Measurements from ENCODE around the gene PALLD. TPM values are rescaled to one million over a fixed set of nuclear protein-coding genes. Genes with fewer than 3 reads are reported as not detected.

The PALLD gene
- total RNA-seq, 4 donors from 2014 or later, result 71.8 to 106 (median 83.3) TPM

DNA sequence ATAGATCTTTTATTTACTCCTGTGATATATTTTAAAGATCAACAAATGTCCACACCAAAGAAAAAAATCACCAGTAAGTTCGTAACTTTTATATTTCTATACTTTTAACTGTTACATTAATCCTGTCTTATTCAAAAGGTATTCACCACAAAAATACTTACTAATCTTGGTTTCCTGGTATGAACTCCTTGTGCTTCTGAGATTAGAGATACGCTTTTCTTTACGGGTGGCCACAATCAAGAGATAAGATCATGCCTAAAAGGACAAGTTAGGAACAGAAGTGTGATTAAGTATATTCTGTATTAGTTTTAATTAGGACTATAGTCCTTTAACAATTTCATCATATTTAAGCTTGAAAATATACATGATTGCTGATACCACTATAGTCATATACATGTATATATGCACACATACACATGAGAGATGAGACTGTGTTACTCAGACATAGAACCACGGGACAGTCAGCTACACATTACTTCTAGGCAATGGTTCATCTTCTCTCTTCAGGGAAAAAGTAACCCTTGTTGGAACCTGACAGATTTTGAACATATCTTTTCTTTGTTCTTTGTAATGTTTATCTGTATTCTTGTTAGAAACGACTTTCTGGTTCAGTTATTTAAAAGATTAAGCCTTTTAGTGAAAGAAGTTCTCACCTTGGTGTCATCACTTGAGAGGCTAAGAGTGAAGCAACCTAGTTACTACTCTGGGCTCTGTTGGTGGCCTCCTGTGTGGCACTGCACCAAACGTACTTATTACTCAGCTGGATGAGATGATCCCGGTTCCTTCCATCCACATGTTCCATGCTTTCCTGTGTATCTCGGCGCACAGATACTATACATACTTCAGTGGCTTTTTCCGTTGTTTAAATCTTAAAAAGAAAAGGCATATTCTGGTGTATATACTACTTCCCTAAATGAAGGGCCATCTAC is 367.1 kb downstream of the PALLD start:
- Histone ChIP-seq H3K27me3 (no peaks in the 10 kb centered on the region), H3K9me3 (no peaks in the 10 kb centered on the region), H3K36me3 (peaks cover 3% of the 10 kb centered on the region), H3K4me3 (no peak overlapping the region), H3K4me1 (peaks cover 18% of the 10 kb centered on the region), H3K27ac (no peak overlapping the region)
- TF ChIP-seq POLR2A (IDR thresholded peaks at IDR 0.05) (no peak), EP300 (IDR thresholded peaks at IDR 0.05) (no peak), POLR2AphosphoS5 (IDR thresholded peaks at IDR 0.05) (no peak)
- TF ChIP-seq, protein P1, sequence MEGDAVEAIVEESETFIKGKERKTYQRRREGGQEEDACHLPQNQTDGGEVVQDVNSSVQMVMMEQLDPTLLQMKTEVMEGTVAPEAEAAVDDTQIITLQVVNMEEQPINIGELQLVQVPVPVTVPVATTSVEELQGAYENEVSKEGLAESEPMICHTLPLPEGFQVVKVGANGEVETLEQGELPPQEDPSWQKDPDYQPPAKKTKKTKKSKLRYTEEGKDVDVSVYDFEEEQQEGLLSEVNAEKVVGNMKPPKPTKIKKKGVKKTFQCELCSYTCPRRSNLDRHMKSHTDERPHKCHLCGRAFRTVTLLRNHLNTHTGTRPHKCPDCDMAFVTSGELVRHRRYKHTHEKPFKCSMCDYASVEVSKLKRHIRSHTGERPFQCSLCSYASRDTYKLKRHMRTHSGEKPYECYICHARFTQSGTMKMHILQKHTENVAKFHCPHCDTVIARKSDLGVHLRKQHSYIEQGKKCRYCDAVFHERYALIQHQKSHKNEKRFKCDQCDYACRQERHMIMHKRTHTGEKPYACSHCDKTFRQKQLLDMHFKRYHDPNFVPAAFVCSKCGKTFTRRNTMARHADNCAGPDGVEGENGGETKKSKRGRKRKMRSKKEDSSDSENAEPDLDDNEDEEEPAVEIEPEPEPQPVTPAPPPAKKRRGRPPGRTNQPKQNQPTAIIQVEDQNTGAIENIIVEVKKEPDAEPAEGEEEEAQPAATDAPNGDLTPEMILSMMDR (IDR thresholded peaks at IDR 0.05), result no peak
- WGBS, result 68% methylated on average over 10 of the region's 10 CpGs
- no peak for DNase-seq (ENCODE audit: low spot score in 2 of 2)

DNA sequence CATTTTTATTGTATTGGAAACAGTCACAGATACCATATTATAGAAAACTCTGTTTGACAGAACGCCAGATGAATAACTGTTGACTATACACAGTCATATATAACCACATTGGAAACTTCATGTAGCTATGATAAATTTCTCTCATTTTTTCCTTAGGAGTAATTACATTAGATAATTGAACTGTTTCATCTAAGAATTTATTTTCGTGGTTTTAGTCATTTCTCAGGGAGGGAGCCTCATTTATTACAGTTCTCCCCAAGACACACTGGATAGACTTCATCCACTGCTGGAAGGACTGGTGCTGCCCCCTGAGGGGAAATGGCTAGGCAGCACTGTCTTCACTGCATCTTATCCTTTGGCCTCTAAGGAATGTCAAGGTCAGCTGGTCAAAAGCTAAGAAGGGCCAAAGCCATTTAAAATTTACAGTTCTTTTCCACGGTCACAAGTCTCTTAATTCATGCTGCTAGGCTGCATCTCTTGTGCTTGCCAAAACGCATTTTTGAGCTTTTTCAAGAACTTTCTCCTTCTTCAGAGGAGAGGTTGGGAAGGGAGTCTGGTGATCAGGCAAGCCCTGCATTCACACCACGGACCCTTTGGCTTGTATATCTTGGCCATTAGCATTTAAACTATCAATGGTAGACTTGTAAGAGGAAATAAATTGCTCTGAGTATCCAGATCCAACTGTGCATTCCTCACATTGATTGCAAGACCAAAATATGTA is 368.1 kb downstream of the PALLD start:
- Histone ChIP-seq H3K36me3 (peaks cover 3% of the 10 kb centered on the region), H3K9me3 (no peaks in the 10 kb centered on the region)
- WGBS, result 69% methylated on average over 5 of the region's 5 CpGs

DNA sequence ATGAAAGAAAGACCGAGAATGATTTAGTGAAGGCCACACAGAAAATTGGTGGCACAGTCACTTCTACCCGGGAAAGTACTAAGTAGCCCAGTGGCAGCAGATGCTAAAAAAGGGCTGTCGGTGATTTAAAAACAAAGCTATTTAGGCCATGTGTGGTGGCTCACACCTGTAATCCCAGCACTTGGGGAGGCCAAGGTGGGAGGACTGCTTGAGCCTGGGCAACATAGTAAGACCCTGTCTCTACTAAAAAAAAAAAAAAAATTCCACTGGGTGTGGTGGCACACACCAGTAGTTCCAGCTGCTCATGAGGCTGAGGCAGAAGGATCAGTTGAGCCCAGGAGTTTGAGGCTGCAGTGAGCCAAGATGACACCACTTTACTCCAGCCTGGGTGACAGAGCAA is 369.0 kb downstream of the PALLD start:
- 79% methylated on average over 3 of the region's 3 CpGs for WGBS
- Histone ChIP-seq H3K27me3 (no peaks in the 10 kb centered on the region), H3K36me3 (peaks cover 3% of the 10 kb centered on the region), H3K9me3 (no peaks in the 10 kb centered on the region), H3K4me3 (no peak overlapping the region), H3K27ac (peak overlapping the region; percentile 4), H3K4me1 (peaks cover 16% of the 10 kb centered on the region)
- DNase-seq (ENCODE audit: low spot score in 2 of 2), result no peak
- no peak for TF ChIP-seq EP300 (IDR thresholded peaks at IDR 0.05)
- TF ChIP-seq POLR2A (IDR thresholded peaks at IDR 0.05), result no peak
- TF ChIP-seq POLR2AphosphoS5 (IDR thresholded peaks at IDR 0.05), result no peak
- TF ChIP-seq, protein P1 (IDR thresholded peaks at IDR 0.05), result no peak

More for the DNA sequence above, 368.1 kb downstream of the PALLD start:
- no peak for DNase-seq (ENCODE audit: low spot score in 2 of 2)
- Histone ChIP-seq H3K27me3 (no peaks in the 10 kb centered on the region), H3K27ac (peak overlapping the region; percentile 8), H3K4me3 (no peak overlapping the region), H3K4me1 (peaks cover 22% of the 10 kb centered on the region)
- TF ChIP-seq POLR2AphosphoS5 (IDR thresholded peaks at IDR 0.05), result no peak
- TF ChIP-seq, protein P1 (IDR thresholded peaks at IDR 0.05), result no peak

DNA sequence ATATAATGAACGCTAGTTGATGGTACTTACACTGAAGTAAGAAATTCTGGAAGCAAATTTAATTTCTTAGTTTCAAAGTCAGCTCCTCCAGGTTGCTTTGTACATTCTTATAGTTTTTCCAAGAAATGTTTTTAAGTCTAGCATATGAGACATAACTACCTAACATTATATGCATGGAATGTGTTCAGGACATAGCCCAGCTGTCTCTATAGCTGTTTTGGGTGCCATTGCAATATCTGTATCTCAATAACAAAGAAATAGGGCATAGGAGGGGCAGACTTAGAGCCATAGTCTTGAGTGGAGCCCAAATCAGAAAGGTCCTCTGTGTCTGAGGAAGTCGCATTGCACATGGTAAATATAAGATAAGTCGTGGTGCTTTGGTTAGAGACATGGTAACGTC is 369.8 kb downstream of the PALLD start:
- Histone ChIP-seq H3K4me3 (no peak overlapping the region), H3K4me1 (peaks cover 16% of the 10 kb centered on the region), H3K27ac (no peak overlapping the region), H3K9me3 (no peaks in the 10 kb centered on the region), H3K36me3 (peaks cover 3% of the 10 kb centered on the region), H3K27me3 (no peaks in the 10 kb centered on the region)
- WGBS, result 94% methylated on average over 4 of the region's 4 CpGs
- no peak for DNase-seq (ENCODE audit: low spot score in 2 of 2)
- TF ChIP-seq EP300 (IDR thresholded peaks at IDR 0.05), result no peak
- TF ChIP-seq POLR2AphosphoS5 (IDR thresholded peaks at IDR 0.05), result no peak
- no peak for TF ChIP-seq POLR2A (IDR thresholded peaks at IDR 0.05)
- TF ChIP-seq, protein P1 (IDR thresholded peaks at IDR 0.05), result no peak

DNA sequence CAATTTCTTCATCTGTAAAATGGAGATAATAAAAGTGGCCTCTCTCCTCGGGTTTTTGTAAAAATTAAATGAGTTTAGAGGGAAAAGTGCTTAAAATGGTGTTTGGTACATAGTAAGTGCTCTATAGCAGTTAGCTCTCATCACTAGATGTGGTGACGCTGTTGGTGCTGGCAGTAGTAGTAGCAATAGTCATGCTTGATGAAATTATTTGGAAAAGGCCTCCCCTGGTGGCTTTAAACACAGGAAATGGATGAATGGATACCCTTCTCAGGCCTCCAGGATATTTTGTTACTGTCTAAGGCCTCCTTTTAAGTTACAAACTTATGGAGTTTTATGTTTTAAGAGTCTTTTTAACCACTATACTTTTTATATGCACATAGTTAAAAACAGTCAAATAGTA is 370.3 kb downstream of the PALLD start:
- H3K36me3 ChIP-seq, result peaks cover 3% of the 10 kb centered on the region
- H3K9me3 ChIP-seq, result no peaks in the 10 kb centered on the region
- H3K27ac ChIP-seq, result no peak overlapping the region
- no peak for TF ChIP-seq POLR2AphosphoS5 (IDR thresholded peaks at IDR 0.05)
- no peak for TF ChIP-seq POLR2A (IDR thresholded peaks at IDR 0.05)
- TF ChIP-seq EP300 (IDR thresholded peaks at IDR 0.05), result no peak
- TF ChIP-seq, protein P1 (IDR thresholded peaks at IDR 0.05), result no peak
- peaks cover 16% of the 10 kb centered on the region for H3K4me1 ChIP-seq
- no peak overlapping the region for H3K4me3 ChIP-seq
- no peak for DNase-seq (ENCODE audit: low spot score in 2 of 2)
- no peaks in the 10 kb centered on the region for H3K27me3 ChIP-seq
- WGBS, result 99% methylated on average over 2 of the region's 2 CpGs

Data from suprapubic skin (tissue), 4 donors.